Astrocyte (in vitro differentiated cells and primary cell): Measurements from ENCODE around the gene CAMP.

Experiments used
- EZH2 ChIP-seq: IDR thresholded peaks from 2 replicates; pipeline ENCODE4 v1.6.1; 2012; ENCODE audit warnings: mild to moderate bottlenecking, low read length, inconsistent platforms; ENCODE audit not compliant: insufficient read depth
- TF ChIP-seq, protein P1 (sequence below): IDR thresholded peaks from 2 replicates; pipeline ENCODE4 v1.5.1; 2011; ENCODE audit warnings: low read depth, mild to moderate bottlenecking, inconsistent platforms, low read length, moderate library complexity; ENCODE audit not compliant: insufficient read depth

DNA sequence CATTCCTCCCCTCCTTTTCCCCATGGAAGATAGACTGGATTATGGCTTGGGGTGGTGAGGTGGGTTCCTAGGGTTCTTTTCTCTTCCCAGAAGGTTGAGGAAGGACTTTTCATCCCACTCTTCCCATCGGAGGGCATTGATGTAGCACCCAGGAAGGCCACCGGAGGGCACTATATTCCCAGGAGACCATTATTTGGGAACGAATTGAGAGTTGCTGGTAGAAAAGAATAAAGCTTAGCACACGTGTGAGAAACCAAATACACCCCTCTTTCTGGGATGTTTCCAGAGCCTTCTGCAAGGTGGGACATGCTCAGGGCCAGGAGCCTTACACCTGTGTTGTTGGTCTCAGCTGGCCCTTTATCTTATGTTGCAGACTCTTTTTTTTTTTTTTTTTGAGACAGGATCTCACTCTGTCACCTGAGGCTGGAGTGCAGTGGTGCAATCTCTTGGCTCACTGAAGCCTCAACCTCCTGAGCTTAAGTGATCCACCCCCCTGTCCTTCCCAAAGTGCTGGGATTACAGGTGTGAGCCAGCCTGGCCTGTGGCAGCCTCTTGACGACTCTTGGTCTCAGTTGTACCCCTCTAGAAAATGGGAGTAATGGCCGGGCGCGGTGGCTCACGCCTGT, 28.7 kb upstream of the CAMP start:
- TF ChIP-seq, protein P1, sequence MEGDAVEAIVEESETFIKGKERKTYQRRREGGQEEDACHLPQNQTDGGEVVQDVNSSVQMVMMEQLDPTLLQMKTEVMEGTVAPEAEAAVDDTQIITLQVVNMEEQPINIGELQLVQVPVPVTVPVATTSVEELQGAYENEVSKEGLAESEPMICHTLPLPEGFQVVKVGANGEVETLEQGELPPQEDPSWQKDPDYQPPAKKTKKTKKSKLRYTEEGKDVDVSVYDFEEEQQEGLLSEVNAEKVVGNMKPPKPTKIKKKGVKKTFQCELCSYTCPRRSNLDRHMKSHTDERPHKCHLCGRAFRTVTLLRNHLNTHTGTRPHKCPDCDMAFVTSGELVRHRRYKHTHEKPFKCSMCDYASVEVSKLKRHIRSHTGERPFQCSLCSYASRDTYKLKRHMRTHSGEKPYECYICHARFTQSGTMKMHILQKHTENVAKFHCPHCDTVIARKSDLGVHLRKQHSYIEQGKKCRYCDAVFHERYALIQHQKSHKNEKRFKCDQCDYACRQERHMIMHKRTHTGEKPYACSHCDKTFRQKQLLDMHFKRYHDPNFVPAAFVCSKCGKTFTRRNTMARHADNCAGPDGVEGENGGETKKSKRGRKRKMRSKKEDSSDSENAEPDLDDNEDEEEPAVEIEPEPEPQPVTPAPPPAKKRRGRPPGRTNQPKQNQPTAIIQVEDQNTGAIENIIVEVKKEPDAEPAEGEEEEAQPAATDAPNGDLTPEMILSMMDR: peak; percentile 90
- TF ChIP-seq EZH2: no peak
